ENCODE data around the gene PRC1. TPM values are rescaled to one million over a fixed set of nuclear protein-coding genes. Genes with fewer than 3 reads are reported as not detected.

PRC1 gene
- total and polyA plus RNA-seq, 8 donors: 10.4 to 137 (median 66.1) TPM

- H3K9me3 ChIP-seq: no peaks in the 10 kb centered on the region
- H3K4me1 ChIP-seq: peaks cover 0 to 5% of the 10 kb centered on the region in 2 donors
- no peak overlapping the region for H3K4me3 ChIP-seq
- intact Hi-C loops (cut with DNase I): no loop called here
- TF ChIP-seq CTCF (IDR thresholded peaks at IDR 0.05): no peak
- peak in 1 of 4 donors; percentile 65 for DNase-seq
- H3K36me3 ChIP-seq: peaks cover 0 to 99% of the 10 kb centered on the region in 2 donors
- H3K27ac ChIP-seq: no peak overlapping the region
- no peak for ATAC-seq
- no peaks in the 10 kb centered on the region for H3K27me3 ChIP-seq
These were observed 47.8 kb downstream of the PRC1 start for GRCh38 chr15:90946538-90946937.

- intact Hi-C loops (cut with DNase I): no loop called here
- no peak for ATAC-seq
- no peak for TF ChIP-seq CTCF (IDR thresholded peaks at IDR 0.05)
These were observed 49.2 kb downstream of the PRC1 start for GRCh38 chr15:90945091-90945490.

GRCh38 chr15:90942354-90943120 lies 51.8 kb downstream of the PRC1 start:
- DNase-seq (peak in 1 of 4 donors; percentile 21), ATAC-seq (no peak)
- H3K9me3 ChIP-seq: no peaks in the 10 kb centered on the region
- H3K36me3 ChIP-seq: peaks cover 0 to 99% of the 10 kb centered on the region in 2 donors
- no peaks in the 10 kb centered on the region for H3K27me3 ChIP-seq
- no peak overlapping the region for H3K27ac ChIP-seq
- no peaks in the 10 kb centered on the region for H3K4me1 ChIP-seq
- TF ChIP-seq CTCF (IDR thresholded peaks at IDR 0.05): no peak
- H3K4me3 ChIP-seq: no peak overlapping the region
- intact Hi-C loops (cut with DNase I): no loop called here

More at GRCh38 chr15:90945091-90945490, 49.2 kb downstream of the PRC1 start:
- Histone ChIP-seq H3K36me3 (peaks cover 0 to 99% of the 10 kb centered on the region in 2 donors), H3K9me3 (no peaks in the 10 kb centered on the region), H3K27ac (peak overlapping the region in 1 of 2 donors; percentile 48), H3K4me1 (peaks cover 0 to 5% of the 10 kb centered on the region in 2 donors), H3K27me3 (no peaks in the 10 kb centered on the region), H3K4me3 (no peak overlapping the region)
- DNase-seq: no peak

- DNase-seq (no peak), ATAC-seq (no peak)
- H3K36me3 ChIP-seq: peaks cover 0 to 86% of the 10 kb centered on the region in 2 donors
- TF ChIP-seq CTCF (IDR thresholded peaks at IDR 0.05): no peak
- peaks cover 8 to 10% of the 10 kb centered on the region in 2 donors for H3K4me1 ChIP-seq
- no peak overlapping the region for H3K27ac ChIP-seq
- intact Hi-C loops (cut with DNase I): no loop called here
- H3K4me3 ChIP-seq: no peak overlapping the region
- H3K27me3 ChIP-seq: no peaks in the 10 kb centered on the region
- H3K9me3 ChIP-seq: no peaks in the 10 kb centered on the region
These were observed 53.3 kb downstream of the PRC1 start for GRCh38 chr15:90941038-90941437.

- Histone ChIP-seq H3K36me3 (peaks cover 0 to 74% of the 10 kb centered on the region in 2 donors), H3K4me1 (peaks cover 11 to 20% of the 10 kb centered on the region in 2 donors), H3K4me3 (no peak overlapping the region), H3K27me3 (no peaks in the 10 kb centered on the region), H3K27ac (no peak overlapping the region), H3K9me3 (no peaks in the 10 kb centered on the region)
- intact Hi-C loops (cut with DNase I): no loop called here
- ATAC-seq (no peak), DNase-seq (peak in 1 of 4 donors; percentile 29)
- TF ChIP-seq CTCF (IDR thresholded peaks at IDR 0.05): no peak
These were observed 54.6 kb downstream of the PRC1 start for GRCh38 chr15:90939756-90940155.

Measured in left lung (tissue), 10 donors.